NT2/D1 (cell line): ENCODE data around the gene PTCRA.

ENCODE experiments used
- YY1 ChIP-seq: IDR thresholded peaks from 2 replicates; pipeline ENCODE4 v1.6.1; 2011; ENCODE audit not compliant: insufficient read length, insufficient read depth
- ZNF274 ChIP-seq: IDR thresholded peaks from 2 replicates; pipeline ENCODE4 v1.6.1; 2011; ENCODE audit warnings: mild to moderate bottlenecking, low read depth, low read length

- TF ChIP-seq YY1 (no peak), ZNF274 (no peak)
These were observed 44.0 kb downstream of the PTCRA start for GRCh38 chr6:42959917-42960242.
